H9 (cell line): ENCODE data around the gene UBASH3A. TPM values are rescaled to one million over a fixed set of nuclear protein-coding genes. Genes with fewer than 3 reads are reported as not detected.

Experiments used
- DNase-seq: peaks from one replicate; pipeline ENCODE4 v3.0.0-alpha.2; 2017
- H2AFZ ChIP-seq: one replicate; pipeline ENCODE4 v1.6.1; 2013; ENCODE audit warnings: mild to moderate bottlenecking, low read length, control low read depth, moderate library complexity
- H2AK5ac ChIP-seq: 2 replicates; pipeline ENCODE4 v1.6.1; 2013; ENCODE audit warnings: low read length, control low read depth, mixed read lengths; ENCODE audit not compliant: insufficient read length
- H2BK120ac ChIP-seq: one replicate; pipeline ENCODE4 v1.6.1; 2013; ENCODE audit warnings: low read depth, mild to moderate bottlenecking, low read length, control low read depth, inconsistent platforms; ENCODE audit not compliant: poor library complexity, severe bottlenecking
- H2BK12ac ChIP-seq: 2 replicates; pipeline ENCODE4 v1.6.1; 2013; ENCODE audit warnings: low read length, control low read depth, mixed read lengths, low read depth; ENCODE audit not compliant: insufficient read length
- H2BK15ac ChIP-seq: 2 replicates; pipeline ENCODE4 v1.6.1; 2013; ENCODE audit warnings: low read depth, low read length, control low read depth
- H2BK20ac ChIP-seq: one replicate; pipeline ENCODE4 v1.6.1; 2013; ENCODE audit warnings: low read depth, mild to moderate bottlenecking, low read length, control low read depth, inconsistent platforms; ENCODE audit not compliant: poor library complexity, severe bottlenecking
- H2BK5ac ChIP-seq: 2 replicates; pipeline ENCODE4 v1.6.1; 2013; ENCODE audit warnings: low read length, control low read depth, mixed read lengths; ENCODE audit not compliant: insufficient read length
- H3K14ac ChIP-seq: 2 replicates; pipeline ENCODE4 v1.6.1; 2013; ENCODE audit warnings: low read length, control low read depth; ENCODE audit not compliant: insufficient read depth
- H3K18ac ChIP-seq: 2 replicates; pipeline ENCODE4 v1.6.1; 2013; ENCODE audit warnings: low read depth, mild to moderate bottlenecking, mixed read lengths, low read length, control low read depth; ENCODE audit not compliant: insufficient read length
- H3K23ac ChIP-seq: 2 replicates; pipeline ENCODE4 v1.6.1; 2013; ENCODE audit warnings: low read length, control low read depth, mixed read lengths, low read depth; ENCODE audit not compliant: insufficient read length
- H3K23me2 ChIP-seq: 2 replicates; pipeline ENCODE4 v1.6.1; 2013; ENCODE audit warnings: low read depth, mild to moderate bottlenecking, mixed read lengths, low read length, control low read depth; ENCODE audit not compliant: insufficient read length, poor library complexity, severe bottlenecking
- H3K27ac ChIP-seq: 2 replicates; pipeline ENCODE4 v1.5.1; 2013; ENCODE audit warnings: low read length, control low read depth, mixed read lengths, low read depth; ENCODE audit not compliant: insufficient read length
- H3K27me3 ChIP-seq: 2 replicates; pipeline ENCODE4 v1.6.1; 2013; ENCODE audit warnings: low read length, control low read depth, inconsistent platforms; ENCODE audit not compliant: insufficient read depth
- H3K4ac ChIP-seq: 2 replicates; pipeline ENCODE4 v1.6.1; 2013; ENCODE audit warnings: low read depth, mild to moderate bottlenecking, control low read depth, inconsistent platforms, low read length, moderate library complexity
- H3K4me1 ChIP-seq: 2 replicates; pipeline ENCODE4 v1.6.1; 2013; ENCODE audit warnings: low read length, control low read depth, inconsistent platforms; ENCODE audit not compliant: insufficient read depth
- H3K4me2 ChIP-seq: 2 replicates; pipeline ENCODE4 v1.6.1; 2013; ENCODE audit warnings: low read length, control low read depth, mixed read lengths; ENCODE audit not compliant: insufficient read length, insufficient read depth
- H3K56ac ChIP-seq: 2 replicates; pipeline ENCODE4 v1.6.1; 2013; ENCODE audit warnings: low read depth, mild to moderate bottlenecking, mixed read lengths, low read length, control low read depth; ENCODE audit not compliant: insufficient read length
- H3K79me1 ChIP-seq: 2 replicates; pipeline ENCODE4 v1.6.1; 2013; ENCODE audit warnings: low read depth, mild to moderate bottlenecking, moderate library complexity, low read length, control low read depth, inconsistent platforms; ENCODE audit not compliant: insufficient read depth, poor library complexity, severe bottlenecking
- H3K79me2 ChIP-seq: 2 replicates; pipeline ENCODE4 v1.6.1; 2013; ENCODE audit warnings: low read length, control low read depth, inconsistent platforms; ENCODE audit not compliant: insufficient read depth
- H3K9ac ChIP-seq: 2 replicates; pipeline ENCODE4 v1.6.1; 2013; ENCODE audit warnings: low read length, control low read depth, mixed read lengths; ENCODE audit not compliant: insufficient read length; ENCODE audit errors: extremely low read depth
- H3K9me3 ChIP-seq: one replicate; pipeline ENCODE4 v1.6.1; 2013; ENCODE audit warnings: low read depth, low read length, inconsistent platforms; ENCODE audit not compliant: control insufficient read depth
- H3T11ph ChIP-seq: one replicate; pipeline ENCODE4 v1.6.1; 2013; ENCODE audit warnings: mild to moderate bottlenecking, low read length, control low read depth, inconsistent platforms
- H4K20me1 ChIP-seq: one replicate; pipeline ENCODE4 v1.6.1; 2013; ENCODE audit not compliant: control insufficient read depth, insufficient read length, insufficient read depth
- H4K5ac ChIP-seq: 2 replicates; pipeline ENCODE4 v1.6.1; 2013; ENCODE audit warnings: low read depth, mild to moderate bottlenecking, mixed read lengths, low read length, control low read depth; ENCODE audit not compliant: insufficient read length
- H4K8ac ChIP-seq: replicated peaks from 2 replicates; pipeline ENCODE4 v1.6.1; 2013; ENCODE audit warnings: low read length, control low read depth, mixed read lengths, low read depth; ENCODE audit not compliant: insufficient read length
- H4K91ac ChIP-seq: 2 replicates; pipeline ENCODE4 v1.6.1; 2013; ENCODE audit warnings: low read depth, mild to moderate bottlenecking, moderate library complexity, mixed read lengths, low read length, control low read depth; ENCODE audit not compliant: insufficient read length
- H3K27ac Mint-ChIP-seq, 3 experiments: 2 replicates in 2 of 3; 3 replicates in 1 of 3; pipeline ENCODE4 v1.8.0; 2020 to 2021; ENCODE audit warnings: mixed read lengths in 3 of 3, mild to moderate bottlenecking in 1 of 3, moderate library complexity in 1 of 3
- H3K27me3 Mint-ChIP-seq: 2 replicates; pipeline ENCODE4 v1.8.0; 2021; ENCODE audit warnings: low read depth, mild to moderate bottlenecking, moderate library complexity, mixed read lengths
- H3K36me3 Mint-ChIP-seq, 3 experiments: 2 replicates in 2 of 3; 3 replicates in 1 of 3; pipeline ENCODE4 v1.8.0; 2020 to 2021; ENCODE audit warnings: low read depth in 3 of 3, mixed read lengths in 3 of 3; ENCODE audit not compliant: insufficient read depth in 1 of 3
- H3K4me1 Mint-ChIP-seq, 2 experiments: 2 replicates each; pipeline ENCODE4 v1.8.0; 2020; ENCODE audit warnings: mixed read lengths in 2 of 2
- H3K4me3 Mint-ChIP-seq, 2 experiments: 2 replicates in 1 of 2; 3 replicates in 1 of 2; pipeline ENCODE4 v1.8.0; 2020 to 2021; ENCODE audit warnings: mild to moderate bottlenecking in 2 of 2, mixed read lengths in 2 of 2, moderate library complexity in 1 of 2
- H3K9me3 Mint-ChIP-seq, 2 experiments: 2 replicates in 1 of 2; 3 replicates in 1 of 2; pipeline ENCODE4 v1.8.0; 2020; ENCODE audit warnings: mild to moderate bottlenecking in 2 of 2, mixed read lengths in 2 of 2, moderate library complexity in 1 of 2
- CTCF ChIP-seq: fragments of 200-600 bp; sonication (generic); conservative IDR thresholded peaks from 3 replicates; pipeline ENCODE4 v1.8.0; 2021; ENCODE audit warnings: antibody characterized with exemption, mild to moderate bottlenecking
- WGBS: extraction: QIAGEN DNeasy Blood & Tissue Kit; methylation state at CpG from one replicate; pipeline ENCODE4 v1.1.7; 2013; ENCODE audit warnings: missing lambda C conversion rate, low lambda C conversion rate, mixed read lengths; ENCODE audit not compliant: insufficient read length; ENCODE audit errors: extremely low coverage; 5-methylcytosine and 5-hydroxymethylcytosine counted together
- total RNA-seq: library from RNA; stranded (reverse); gene quantifications from 2 replicates; pipeline ENCODE4 v1.2.1, GENCODE V29; 2021

UBASH3A gene
- total RNA-seq, 1 experiment from 2014 or later = not detected

GRCh38 chr21:42475036-42475435, 71.3 kb downstream of the UBASH3A start:
- no peaks in the 10 kb centered on the region for H3K79me2 ChIP-seq
- H4K5ac ChIP-seq = no peak overlapping the region
- H2BK12ac ChIP-seq = no peak overlapping the region
- no peak overlapping the region for H2AFZ ChIP-seq
- H3K56ac ChIP-seq = no peak overlapping the region
- no peak overlapping the region for H3K18ac ChIP-seq
- peak overlapping the region in 1 of 3 experiments; percentile 2; a peak in 1 of 7 replicates for H3K27ac Mint-ChIP-seq
- no peak overlapping the region for H2AK5ac ChIP-seq
- H3K4me1 Mint-ChIP-seq = peaks cover 18 to 24% of the 10 kb centered on the region in 2 experiments
- H3K9ac ChIP-seq = no peak overlapping the region
- H3K14ac ChIP-seq = no peak overlapping the region
- no peak overlapping the region for H2BK120ac ChIP-seq
- peaks cover 7% of the 10 kb centered on the region; the same call in 1 of the 2 replicates for H3K4me1 ChIP-seq
- H3K9me3 ChIP-seq = no peaks in the 10 kb centered on the region
- H3K36me3 Mint-ChIP-seq = no peaks in the 10 kb centered on the region
- H4K8ac ChIP-seq = no peak overlapping the region
- no peak overlapping the region for H3K4ac ChIP-seq
- H4K91ac ChIP-seq = no peak overlapping the region
- no CpG with 5 or more reads among the region's 7 CpGs for WGBS
- no peaks in the 10 kb centered on the region for H3K79me1 ChIP-seq
- H3K9me3 Mint-ChIP-seq = no peaks in the 10 kb centered on the region
- no peak overlapping the region for H2BK15ac ChIP-seq
- H3K27ac ChIP-seq = no peak overlapping the region
- no peaks in the 10 kb centered on the region for H3K27me3 ChIP-seq
- H3K4me3 Mint-ChIP-seq = no peak overlapping the region
- H2BK5ac ChIP-seq = no peak overlapping the region
- no peak overlapping the region for H3K4me2 ChIP-seq
- no peak overlapping the region for H3K23ac ChIP-seq
- H2BK20ac ChIP-seq = no peak overlapping the region
- no peaks in the 10 kb centered on the region for H4K20me1 ChIP-seq
- peaks cover 12% of the 10 kb centered on the region for H3K27me3 Mint-ChIP-seq
- no peak for TF ChIP-seq CTCF
- no peak overlapping the region for H3T11ph ChIP-seq
- no peak for DNase-seq
- no peaks in the 10 kb centered on the region for H3K23me2 ChIP-seq
